Measurements from ENCODE around the gene POU4F1.

GRCh38 chr13:78618411-78618810, 15.1 kb upstream of the POU4F1 start:
- TF ChIP-seq, protein P1, sequence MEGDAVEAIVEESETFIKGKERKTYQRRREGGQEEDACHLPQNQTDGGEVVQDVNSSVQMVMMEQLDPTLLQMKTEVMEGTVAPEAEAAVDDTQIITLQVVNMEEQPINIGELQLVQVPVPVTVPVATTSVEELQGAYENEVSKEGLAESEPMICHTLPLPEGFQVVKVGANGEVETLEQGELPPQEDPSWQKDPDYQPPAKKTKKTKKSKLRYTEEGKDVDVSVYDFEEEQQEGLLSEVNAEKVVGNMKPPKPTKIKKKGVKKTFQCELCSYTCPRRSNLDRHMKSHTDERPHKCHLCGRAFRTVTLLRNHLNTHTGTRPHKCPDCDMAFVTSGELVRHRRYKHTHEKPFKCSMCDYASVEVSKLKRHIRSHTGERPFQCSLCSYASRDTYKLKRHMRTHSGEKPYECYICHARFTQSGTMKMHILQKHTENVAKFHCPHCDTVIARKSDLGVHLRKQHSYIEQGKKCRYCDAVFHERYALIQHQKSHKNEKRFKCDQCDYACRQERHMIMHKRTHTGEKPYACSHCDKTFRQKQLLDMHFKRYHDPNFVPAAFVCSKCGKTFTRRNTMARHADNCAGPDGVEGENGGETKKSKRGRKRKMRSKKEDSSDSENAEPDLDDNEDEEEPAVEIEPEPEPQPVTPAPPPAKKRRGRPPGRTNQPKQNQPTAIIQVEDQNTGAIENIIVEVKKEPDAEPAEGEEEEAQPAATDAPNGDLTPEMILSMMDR (IDR thresholded peaks at IDR 0.05 in 4 of 5, conservative IDR thresholded peaks at IDR 0.05 in 1 of 5) = no peak
- no peak for TF ChIP-seq POLR2A (IDR thresholded peaks at IDR 0.05)

Data from gastrocnemius medialis (tissue), 4 donors.